Cardiac muscle cell (in vitro differentiated cells and primary cell): ENCODE measurements around the gene CASK. TPM values are rescaled to one million over a fixed set of nuclear protein-coding genes. Genes with fewer than 3 reads are reported as not detected.

ENCODE experiments used
- DNase-seq, 2 donors: peaks; one replicate each; pipeline versions ENCODE4 v3.0.0 to v3.0.0-alpha.2; 2010 to 2017; ENCODE audit warnings: low read depth in 1 of 2, low spot score in 1 of 2
- H3K27ac ChIP-seq: fragments of 200-600 bp; sonication (generic); 2 replicates; pipeline ENCODE4 v1.5.1; 2016
- H3K27me3 ChIP-seq: fragments of 200-600 bp; sonication (generic); 2 replicates; pipeline ENCODE4 v1.6.0; 2016; ENCODE audit warnings: control low read depth
- H3K36me3 ChIP-seq: fragments of 200-600 bp; sonication (generic); 2 replicates; pipeline ENCODE4 v1.5.1; 2016; ENCODE audit warnings: control low read depth
- H3K4me1 ChIP-seq: fragments of 200-600 bp; sonication (generic); 2 replicates; pipeline ENCODE4 v1.8.1; 2017; ENCODE audit warnings: low read depth, mild to moderate bottlenecking, mixed run types
- H3K4me3 ChIP-seq: fragments of 200-600 bp; sonication (generic); 2 replicates; pipeline ENCODE4 v1.5.1; 2016; ENCODE audit warnings: mild to moderate bottlenecking
- H3K9me3 ChIP-seq: fragments of 200-600 bp; sonication (generic); 2 replicates; pipeline ENCODE4 v1.5.1; 2017; ENCODE audit warnings: low read depth, mild to moderate bottlenecking, control low read depth
- CTCF ChIP-seq: IDR thresholded peaks from 2 replicates; pipeline ENCODE4 v1.5.1; 2012; ENCODE audit warnings: low read depth, mild to moderate bottlenecking, low read length
- polyA plus RNA-seq: library from polyadenylated mRNA; unstranded; fragments of >200 nt; fragmentation: Nextera tagmentation; extraction: Ambion mirVana; gene quantifications from 2 replicates; pipeline ENCODE4 v1.2.1, GENCODE V29; 2016
- total RNA-seq: library from RNA; depleted of rRNA; stranded (reverse); fragments of >200 nt; gene quantifications from 2 replicates; pipeline ENCODE4 v1.2.3, GENCODE V29; 2016

Gene CASK
- total and polyA plus RNA-seq, 2 experiments from 2014 or later, result 40.0 to 44.6 TPM

- Histone ChIP-seq H3K27me3 (no peaks in the 10 kb centered on the region), H3K9me3 (no peaks in the 10 kb centered on the region), H3K4me1 (no peaks in the 10 kb centered on the region), H3K36me3 (no peaks in the 10 kb centered on the region), H3K27ac (no peak overlapping the region), H3K4me3 (no peak overlapping the region)
- TF ChIP-seq CTCF, result no peak
- no peak for DNase-seq
Measured at GRCh38 chrX:41933546-41933945, 10.2 kb upstream of the CASK start.

GRCh38 chrX:41932885-41933284 lies 9.5 kb upstream of the CASK start:
- no peak for DNase-seq
- TF ChIP-seq CTCF, result no peak
- Histone ChIP-seq H3K9me3 (no peaks in the 10 kb centered on the region), H3K4me3 (no peak overlapping the region), H3K4me1 (no peaks in the 10 kb centered on the region), H3K27me3 (no peaks in the 10 kb centered on the region), H3K27ac (no peak overlapping the region), H3K36me3 (no peaks in the 10 kb centered on the region)

GRCh38 chrX:41931591-41931990 lies 8.2 kb upstream of the CASK start:
- Histone ChIP-seq H3K27me3 (no peaks in the 10 kb centered on the region), H3K4me3 (no peak overlapping the region), H3K9me3 (no peaks in the 10 kb centered on the region), H3K27ac (no peak overlapping the region), H3K36me3 (no peaks in the 10 kb centered on the region), H3K4me1 (no peaks in the 10 kb centered on the region)
- TF ChIP-seq CTCF, result no peak
- DNase-seq, result no peak

GRCh38 chrX:41923978-41924683 lies 777 bp upstream of the CASK start:
- peak overlapping the region; percentile 64 for H3K27ac ChIP-seq

GRCh38 chrX:41922431-41923151 lies 763 bp downstream of the CASK start:
- Histone ChIP-seq H3K27ac (peak overlapping the region; percentile 91), H3K27me3 (no peaks in the 10 kb centered on the region), H3K4me3 (peak overlapping the region; percentile 61), H3K36me3 (no peaks in the 10 kb centered on the region), H3K4me1 (peaks cover 20% of the 10 kb centered on the region), H3K9me3 (no peaks in the 10 kb centered on the region)
- DNase-seq, result peak; percentile 24 to 71
- TF ChIP-seq CTCF, result peak; percentile 16

More at GRCh38 chrX:41923978-41924683, 777 bp upstream of the CASK start:
- TF ChIP-seq CTCF, result no peak
- H3K36me3 ChIP-seq, result no peaks in the 10 kb centered on the region
- peak overlapping the region; percentile 61 for H3K4me3 ChIP-seq
- peaks cover 14% of the 10 kb centered on the region for H3K4me1 ChIP-seq
- DNase-seq, result peak; percentile 56 to 61
- no peaks in the 10 kb centered on the region for H3K27me3 ChIP-seq
- no peaks in the 10 kb centered on the region for H3K9me3 ChIP-seq
